Measurements from ENCODE around the gene PPM1L.

PPM1L gene

DNA sequence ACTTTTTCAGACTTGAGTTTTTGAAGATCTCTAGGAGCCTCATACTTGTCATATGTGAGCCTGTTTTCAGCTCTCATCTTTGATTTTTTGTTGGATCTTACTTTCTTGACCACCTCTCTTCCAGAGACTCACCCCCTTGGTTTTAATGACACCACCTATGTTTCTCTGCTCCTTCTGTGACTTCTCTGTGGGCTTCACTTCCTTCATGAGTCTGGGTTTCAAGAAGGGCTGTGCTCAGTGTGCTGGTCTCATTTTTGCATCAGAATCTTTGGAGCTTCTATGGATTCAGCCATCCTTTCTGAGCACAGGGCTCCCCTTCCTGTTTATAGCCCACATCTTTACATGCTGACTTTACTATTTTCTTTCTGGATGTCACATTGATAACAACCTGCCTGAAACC lies 17.7 kb downstream of the PPM1L start:
- CTCF ChIA-PET: no interaction called here
- DNase-seq (ENCODE audit: extremely low spot score): no peak
- POLR2A ChIA-PET: no interaction called here
- TF ChIP-seq, protein P1, sequence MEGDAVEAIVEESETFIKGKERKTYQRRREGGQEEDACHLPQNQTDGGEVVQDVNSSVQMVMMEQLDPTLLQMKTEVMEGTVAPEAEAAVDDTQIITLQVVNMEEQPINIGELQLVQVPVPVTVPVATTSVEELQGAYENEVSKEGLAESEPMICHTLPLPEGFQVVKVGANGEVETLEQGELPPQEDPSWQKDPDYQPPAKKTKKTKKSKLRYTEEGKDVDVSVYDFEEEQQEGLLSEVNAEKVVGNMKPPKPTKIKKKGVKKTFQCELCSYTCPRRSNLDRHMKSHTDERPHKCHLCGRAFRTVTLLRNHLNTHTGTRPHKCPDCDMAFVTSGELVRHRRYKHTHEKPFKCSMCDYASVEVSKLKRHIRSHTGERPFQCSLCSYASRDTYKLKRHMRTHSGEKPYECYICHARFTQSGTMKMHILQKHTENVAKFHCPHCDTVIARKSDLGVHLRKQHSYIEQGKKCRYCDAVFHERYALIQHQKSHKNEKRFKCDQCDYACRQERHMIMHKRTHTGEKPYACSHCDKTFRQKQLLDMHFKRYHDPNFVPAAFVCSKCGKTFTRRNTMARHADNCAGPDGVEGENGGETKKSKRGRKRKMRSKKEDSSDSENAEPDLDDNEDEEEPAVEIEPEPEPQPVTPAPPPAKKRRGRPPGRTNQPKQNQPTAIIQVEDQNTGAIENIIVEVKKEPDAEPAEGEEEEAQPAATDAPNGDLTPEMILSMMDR (IDR thresholded peaks at IDR 0.05; ENCODE audit: control extremely low read depth, extremely low read depth, low read depth, missing control alignments): no peak

DNA sequence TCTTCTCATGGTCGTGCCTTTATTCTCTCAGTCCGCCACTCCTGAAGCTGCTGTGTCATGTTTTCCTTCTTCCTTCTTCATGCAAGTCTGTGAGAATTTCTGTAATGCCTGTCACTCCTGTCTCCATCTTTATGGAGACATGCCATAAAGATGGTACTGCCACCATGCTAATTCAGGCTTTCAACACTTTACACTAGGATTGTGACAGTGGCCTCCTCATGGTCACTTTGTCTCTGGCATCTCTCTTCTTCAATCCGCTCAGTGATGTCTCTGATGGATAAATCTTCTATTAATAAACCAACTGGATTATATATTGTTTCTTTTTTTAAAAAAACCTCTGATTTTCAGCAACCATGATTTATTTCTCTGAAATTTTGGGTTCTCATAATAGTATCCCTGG lies 18.1 kb downstream of the PPM1L start:
- TF ChIP-seq, protein P1 (IDR thresholded peaks at IDR 0.05; ENCODE audit: control extremely low read depth, extremely low read depth, low read depth, missing control alignments): no peak
- no peak for DNase-seq (ENCODE audit: extremely low spot score)
- ChIA-PET CTCF (interaction anchor here (1.5 to 1.6 kb wide), 2 partner anchors 17 to 37 kb away, joined by 3 to 4 read pairs; no protein-coding TSS in a partner anchor), POLR2A (no interaction called here)

DNA sequence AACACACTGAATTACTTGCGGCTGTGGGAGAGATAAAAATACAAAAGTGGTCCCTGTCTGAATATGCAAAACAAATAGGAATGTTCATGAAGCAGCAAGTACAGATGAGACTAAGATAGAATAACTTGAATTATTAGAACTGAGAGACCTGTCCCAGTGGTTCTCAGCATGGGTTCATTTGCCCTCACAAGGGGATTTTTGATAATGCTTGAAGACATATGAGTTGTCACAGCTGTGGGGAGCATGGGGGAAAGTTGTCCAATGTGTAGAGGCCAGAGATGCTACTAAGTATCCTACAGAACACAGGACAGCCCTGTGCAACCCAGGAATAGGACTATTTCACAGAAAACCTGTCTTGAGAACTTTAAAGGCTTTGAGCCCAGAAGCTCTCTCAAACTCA lies 22.4 kb downstream of the PPM1L start:
- TF ChIP-seq, protein P1 (IDR thresholded peaks at IDR 0.05; ENCODE audit: control extremely low read depth, extremely low read depth, low read depth, missing control alignments): no peak
- ChIA-PET CTCF (interaction anchor here (1.9 kb wide), 1 partner anchor 13 kb away, joined by 6 read pairs; no protein-coding TSS in a partner anchor), POLR2A (no interaction called here)
- DNase-seq (ENCODE audit: extremely low spot score): no peak

DNA sequence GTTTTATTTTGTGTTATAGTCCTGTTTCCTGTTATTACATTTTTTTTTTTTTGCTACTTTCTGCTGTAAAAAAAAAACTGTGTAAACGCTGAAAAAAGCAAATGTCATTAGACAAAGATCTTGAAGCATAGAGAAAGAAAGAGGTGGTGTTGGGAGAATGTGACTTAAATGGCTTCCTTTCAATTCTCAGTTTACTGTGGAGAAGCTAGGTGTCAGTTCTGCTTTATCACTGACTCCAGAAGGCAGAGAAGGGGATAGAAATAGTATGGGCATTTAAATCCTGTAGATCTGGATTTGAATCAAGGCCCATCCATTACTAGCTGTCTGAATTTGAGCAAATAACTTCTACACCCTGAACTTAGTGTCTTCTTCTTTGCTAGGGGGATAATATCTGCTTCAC lies 23.0 kb downstream of the PPM1L start:
- ChIA-PET CTCF (interaction anchor here (1.9 kb wide), 1 partner anchor 13 kb away, joined by 6 read pairs; no protein-coding TSS in a partner anchor), POLR2A (no interaction called here)
- TF ChIP-seq, protein P1 (IDR thresholded peaks at IDR 0.05; ENCODE audit: control extremely low read depth, extremely low read depth, low read depth, missing control alignments): no peak
- no peak for DNase-seq (ENCODE audit: extremely low spot score)

DNA sequence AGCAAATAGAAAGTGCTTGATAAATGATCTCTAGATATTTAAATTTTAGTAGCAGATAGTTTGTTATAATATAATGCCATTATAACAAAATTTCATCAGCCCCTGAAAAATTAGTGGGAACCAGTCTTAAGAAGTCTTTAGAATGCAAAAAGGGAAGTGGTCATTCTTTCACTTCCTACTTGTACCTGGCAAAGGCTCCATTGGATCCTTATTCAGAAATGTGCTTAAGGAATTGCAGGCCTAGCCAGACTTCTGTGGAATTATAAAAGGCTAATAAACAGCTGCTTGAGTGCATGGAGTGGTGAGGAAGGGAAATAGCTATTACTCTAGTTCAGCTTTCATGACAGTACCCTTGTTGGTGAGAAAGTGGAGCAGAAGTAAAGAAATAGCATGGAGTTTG lies 24.2 kb downstream of the PPM1L start:
- no peak for DNase-seq (ENCODE audit: extremely low spot score)
- TF ChIP-seq, protein P1 (IDR thresholded peaks at IDR 0.05; ENCODE audit: control extremely low read depth, extremely low read depth, low read depth, missing control alignments): no peak
- ChIA-PET POLR2A (no interaction called here), CTCF (interaction anchor here (1.3 to 1.4 kb wide), 2 partner anchors 11 to 27 kb away, joined by 3 read pairs; no protein-coding TSS in a partner anchor)

DNA sequence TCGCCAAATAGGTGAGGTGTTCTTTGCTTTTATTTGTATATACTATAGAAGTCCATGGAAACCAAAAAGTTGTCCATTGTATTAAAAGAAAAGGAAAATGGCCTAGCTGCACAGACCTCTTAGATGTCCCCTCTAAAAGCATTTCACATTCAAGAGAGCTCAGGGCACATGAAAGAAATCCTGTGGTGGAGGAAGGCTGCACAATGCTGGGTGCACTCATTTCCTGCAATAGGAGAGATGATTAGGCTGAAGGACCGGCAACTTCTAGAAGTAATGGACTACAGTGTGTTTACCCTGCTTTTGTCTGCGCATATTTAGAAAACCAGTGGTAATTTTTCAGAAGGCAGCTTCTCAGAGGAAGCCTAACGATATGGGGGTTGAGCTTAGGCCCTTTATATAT lies 25.4 kb downstream of the PPM1L start:
- POLR2A ChIA-PET: no interaction called here

More for the DNA sequence above, 25.4 kb downstream of the PPM1L start:
- CTCF ChIA-PET: interaction anchor here (0.7 to 1.3 kb wide), 2 partner anchors 9 to 10 kb away, joined by 3 read pairs; no protein-coding TSS in a partner anchor
- no peak for DNase-seq (ENCODE audit: extremely low spot score)
- TF ChIP-seq, protein P1 (IDR thresholded peaks at IDR 0.05; ENCODE audit: control extremely low read depth, extremely low read depth, low read depth, missing control alignments): no peak

Data from GM10248 (cell line).